GM18951 (cell line): ENCODE measurements around the gene PEX19.

Experiments
- POLR2A ChIP-seq: IDR thresholded peaks from 4 replicates; pipeline ENCODE4 v1.6.1; 2011; ENCODE audit warnings: mild to moderate bottlenecking; ENCODE audit not compliant: insufficient read length, insufficient read depth; ENCODE audit errors: extremely low read depth
- in situ Hi-C: fragments of 300-500 bp; cut with MboI; formaldehyde crosslinking; loops from one replicate; pipeline ENCODE4 v1.12.0; 2022; ENCODE audit warnings: low sequenced_read_pairs, mixed read lengths, inconsistent platforms; ENCODE audit not compliant: unreplicated experiment

PEX19 gene

DNA sequence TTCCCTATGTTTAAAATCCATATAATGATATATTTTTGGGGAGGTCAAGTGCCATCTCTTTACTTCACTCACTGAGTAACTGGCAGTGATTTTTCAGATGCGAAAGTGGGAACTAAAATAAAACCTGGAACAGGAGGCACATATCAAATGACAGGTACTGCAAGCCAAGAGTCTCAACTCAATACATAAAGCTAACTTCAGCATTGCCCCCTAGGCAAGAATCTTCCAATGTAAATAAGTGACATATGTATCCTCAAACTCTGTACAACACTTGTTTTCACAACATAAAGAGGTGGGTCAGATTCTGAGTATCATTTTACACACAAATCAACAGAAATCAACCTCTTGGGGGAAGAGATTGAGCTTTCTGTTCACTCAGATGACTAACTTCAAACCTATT, 40.7 kb downstream of the PEX19 start:
- in situ Hi-C loops: loop anchor here (10.0 kb wide), 1 partner anchor 129 kb away; the partner anchor contains the start of gene ATP1A2

DNA sequence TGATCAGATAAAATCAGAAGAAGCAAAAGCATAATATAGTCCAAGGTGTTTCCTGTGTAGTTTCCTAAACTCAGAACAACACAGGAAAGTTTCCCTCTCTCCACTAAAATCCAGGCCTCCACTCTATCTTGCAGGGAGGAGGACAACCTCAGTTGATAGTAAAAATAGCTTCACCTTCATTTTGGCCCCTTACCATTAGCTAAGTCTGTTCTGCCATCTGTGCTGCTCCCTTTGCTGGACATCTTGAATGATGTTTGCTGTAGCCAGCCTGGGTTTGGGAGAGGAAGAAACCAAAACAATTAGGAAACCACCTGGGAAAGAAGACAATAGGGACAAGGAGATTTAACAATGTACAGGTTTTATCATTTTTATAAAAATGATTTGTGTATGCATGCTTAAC, 41.2 kb downstream of the PEX19 start:
- no peak for TF ChIP-seq POLR2A
- in situ Hi-C loops: loop anchor here (10.0 kb wide), 1 partner anchor 129 kb away; the partner anchor contains the start of gene ATP1A2

More for the DNA sequence above, 40.7 kb downstream of the PEX19 start:
- TF ChIP-seq POLR2A: no peak

DNA sequence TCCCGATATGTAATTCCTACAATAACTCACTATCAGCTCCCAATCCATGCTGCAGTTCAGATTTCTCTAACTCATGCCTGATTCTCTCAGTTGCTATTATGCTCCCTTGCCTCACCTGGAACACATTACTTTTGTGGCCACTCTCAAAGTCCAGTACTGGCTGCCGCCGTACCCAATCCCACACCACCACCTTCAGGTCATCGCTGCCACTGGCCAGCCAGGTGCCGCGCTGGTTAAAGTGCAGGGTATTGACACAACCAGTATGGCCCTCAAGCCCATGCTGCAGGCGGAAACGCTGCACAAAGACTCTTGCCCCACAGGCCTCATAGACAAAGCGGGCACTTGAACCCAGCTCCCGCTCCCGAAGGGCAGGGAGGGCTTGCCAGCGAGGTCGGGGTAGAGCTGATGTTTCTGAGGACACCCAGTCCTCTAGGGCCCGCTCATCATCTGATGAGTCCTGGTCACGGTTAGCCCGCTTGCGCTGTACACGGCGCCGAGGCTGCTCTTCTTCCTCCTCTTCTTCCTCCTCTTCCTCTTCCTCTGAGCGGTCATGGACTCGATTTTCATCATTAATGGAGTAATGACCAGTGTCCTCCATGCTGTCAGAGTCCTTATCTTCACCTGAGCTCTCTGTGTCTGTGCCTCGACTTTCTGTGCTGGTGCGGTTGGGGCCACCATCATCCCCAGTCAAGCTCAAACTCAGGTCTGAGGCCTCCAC, 45.2 kb downstream of the PEX19 start:
- no peak for TF ChIP-seq POLR2A

DNA sequence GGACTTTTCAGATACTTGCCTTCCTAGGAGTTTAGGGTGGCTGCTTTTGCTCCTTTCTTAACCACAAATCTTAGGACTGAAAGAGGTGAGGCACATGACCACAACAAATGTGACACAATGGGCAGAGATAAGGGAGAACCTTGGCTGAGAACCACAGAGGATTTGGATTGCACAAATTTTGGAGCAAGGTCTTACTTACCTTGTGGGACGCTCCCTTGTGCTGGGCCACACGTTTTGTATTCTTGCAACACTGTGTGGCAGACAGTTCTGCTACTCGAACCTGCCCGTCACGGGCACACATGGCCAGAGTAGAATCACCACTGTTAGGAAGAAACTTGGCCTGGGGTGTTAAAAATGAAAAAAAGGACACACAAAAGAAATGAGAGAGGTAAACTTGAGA, 46.5 kb downstream of the PEX19 start:
- in situ Hi-C loops: no loop called here
- TF ChIP-seq POLR2A: no peak

More for the DNA sequence above, 45.2 kb downstream of the PEX19 start:
- in situ Hi-C loops: loop anchor here (10.0 kb wide), 1 partner anchor 125 kb away; the partner anchor contains the start of gene ATP1A2

DNA sequence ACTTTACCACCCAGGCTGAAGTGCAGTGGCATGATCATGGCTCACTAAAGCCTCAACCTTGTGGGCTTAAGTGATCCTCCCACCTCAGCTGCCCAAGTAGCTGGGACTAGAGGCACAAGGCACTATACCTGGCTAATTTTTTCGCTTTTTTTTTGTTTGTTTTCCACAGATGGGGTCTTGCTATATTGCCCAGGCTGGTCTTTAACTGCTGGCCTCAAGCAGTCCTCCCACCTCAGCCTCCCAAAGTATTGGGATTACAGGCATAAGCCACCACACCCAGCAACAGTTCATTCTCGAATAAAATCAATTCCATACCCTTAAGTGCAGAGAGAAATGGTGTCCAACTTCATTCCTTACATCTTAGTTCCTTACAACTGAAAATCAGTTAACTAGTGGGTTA, 47.4 kb downstream of the PEX19 start:
- TF ChIP-seq POLR2A: no peak
- in situ Hi-C loops: no loop called here

DNA sequence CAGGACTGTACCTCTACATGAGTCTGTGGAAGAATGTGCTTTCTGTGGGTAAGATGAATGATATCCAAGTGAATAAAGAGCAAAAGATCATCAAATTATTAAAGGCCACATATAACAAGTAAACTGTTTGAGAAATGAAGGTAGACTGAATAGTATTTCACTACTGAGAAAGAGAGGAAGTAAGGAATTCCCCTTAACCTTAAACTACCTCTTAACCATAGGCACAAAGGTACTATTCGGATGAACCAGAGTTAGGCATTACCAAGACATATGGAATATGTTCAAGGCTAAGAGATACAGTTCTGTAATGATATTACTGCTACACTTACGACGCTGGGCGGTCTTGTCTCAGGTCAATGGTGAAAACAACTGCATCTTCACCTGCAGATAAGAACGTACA, 48.1 kb downstream of the PEX19 start:
- TF ChIP-seq POLR2A: no peak

DNA sequence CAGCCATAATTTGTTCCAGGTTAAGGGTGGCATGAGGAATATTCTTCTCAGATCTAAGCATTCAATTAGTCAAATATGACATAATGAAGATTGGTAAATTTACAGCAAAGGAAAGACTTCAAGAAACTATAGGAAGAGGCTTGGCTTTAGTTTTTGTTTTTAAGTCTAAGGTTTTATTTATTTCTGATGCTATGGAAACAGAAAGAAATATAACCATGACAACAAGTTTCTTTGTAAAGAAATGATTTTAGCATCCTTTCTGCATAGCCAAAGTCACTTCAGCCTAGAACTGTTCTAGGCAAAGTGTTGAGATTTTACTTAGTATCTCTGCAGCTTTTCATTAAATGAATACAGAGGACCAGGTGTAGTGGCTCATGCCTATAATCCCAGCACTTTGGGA, 52.0 kb downstream of the PEX19 start:
- in situ Hi-C loops: no loop called here

More for the DNA sequence above, 48.1 kb downstream of the PEX19 start:
- in situ Hi-C loops: no loop called here

DNA sequence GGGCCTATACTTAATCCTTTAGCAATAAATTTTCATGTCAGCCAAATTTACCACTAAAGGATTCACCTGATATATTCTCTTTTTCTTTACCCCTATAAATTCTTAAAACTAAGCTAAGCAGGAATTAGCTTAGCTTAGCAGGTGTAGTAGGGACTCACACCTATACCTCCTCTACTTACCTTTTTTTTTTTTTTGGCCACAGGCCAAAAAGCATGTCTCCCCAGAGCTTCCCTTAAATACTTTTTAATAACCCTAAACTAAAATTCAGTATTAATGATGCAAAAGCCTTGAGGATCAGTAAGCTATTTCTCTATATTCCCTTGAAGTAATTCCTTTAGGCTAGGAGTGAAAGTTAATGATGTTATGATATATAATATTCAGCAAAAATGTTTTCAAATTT, 56.5 kb downstream of the PEX19 start:
- no peak for TF ChIP-seq POLR2A
- in situ Hi-C loops: no loop called here

More for the DNA sequence above, 52.0 kb downstream of the PEX19 start:
- TF ChIP-seq POLR2A: no peak

DNA sequence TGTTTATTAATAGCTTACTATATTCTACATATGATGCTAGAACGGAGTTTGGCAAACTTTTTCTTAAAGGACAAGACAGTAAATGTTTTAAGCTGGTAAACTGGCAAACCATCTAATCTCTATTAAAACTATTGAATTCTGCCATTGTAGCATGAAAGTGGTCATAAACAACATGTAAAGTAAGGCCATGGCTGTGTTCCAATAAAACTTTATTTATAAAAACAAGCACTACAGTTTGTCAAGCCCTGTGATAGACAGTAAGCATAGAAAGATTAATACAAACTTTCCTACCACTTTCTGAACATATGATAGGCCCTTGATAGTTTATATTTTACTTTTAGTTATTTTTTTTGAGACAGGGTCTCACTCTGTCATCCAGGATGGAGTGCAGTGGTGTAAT, 57.4 kb downstream of the PEX19 start:
- in situ Hi-C loops: no loop called here
- no peak for TF ChIP-seq POLR2A

DNA sequence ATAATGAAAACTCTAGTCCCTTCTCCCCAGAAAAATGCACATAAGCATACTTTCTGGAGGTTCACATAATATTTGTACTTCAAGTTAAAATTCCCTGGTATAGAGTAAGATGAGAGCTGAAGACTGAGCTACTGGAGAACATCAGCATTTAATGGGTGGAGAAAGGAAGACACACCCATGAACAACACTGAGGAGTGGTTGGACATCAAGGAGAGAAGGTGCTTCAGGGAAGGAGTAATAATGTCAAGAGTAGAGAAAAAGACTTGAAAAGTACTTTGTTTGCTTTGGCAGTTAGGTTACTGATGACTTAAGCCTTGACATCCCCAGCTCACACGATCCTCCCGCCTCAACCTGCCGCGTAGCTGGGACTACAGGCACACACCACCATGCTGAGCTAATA, 57.9 kb downstream of the PEX19 start:
- in situ Hi-C loops: no loop called here
- TF ChIP-seq POLR2A: no peak
